RWPE2 (cell line): Measurements from ENCODE around the gene LARGE1.

ENCODE experiments used
- ATAC-seq: fragments of 200-7000 bp; cut with Tn5 transposase; 3 replicates; pipeline ENCODE4 v1.9.1; 2021; ENCODE audit warnings: low read depth
- DNase-seq: peaks from one replicate; pipeline ENCODE4 v3.0.0-alpha.2; 2020; ENCODE audit warnings: low spot score
- H3K27ac ChIP-seq: fragments of 450-650 bp; 2 replicates; pipeline ENCODE4 v1.5.1; 2017; ENCODE audit warnings: mild to moderate bottlenecking; ENCODE audit not compliant: poor library complexity, severe bottlenecking
- H3K27me3 ChIP-seq: fragments of 250-450 bp; sonication (Bioruptor Pico); 2 replicates; pipeline ENCODE4 v1.5.1; 2021; ENCODE audit warnings: mild to moderate bottlenecking, moderate library complexity; ENCODE audit not compliant: insufficient read depth, poor library complexity, severe bottlenecking
- H3K36me3 ChIP-seq: fragments of 250-450 bp; sonication (Bioruptor Pico); 2 replicates; pipeline ENCODE4 v1.5.1; 2020; ENCODE audit warnings: low read depth, mild to moderate bottlenecking, moderate library complexity
- H3K4me1 ChIP-seq: fragments of 250-450 bp; sonication (Bioruptor Pico); 2 replicates; pipeline ENCODE4 v1.5.1; 2021; ENCODE audit warnings: mild to moderate bottlenecking, moderate library complexity; ENCODE audit not compliant: insufficient read depth, poor library complexity, severe bottlenecking
- H3K4me3 ChIP-seq: fragments of 250-450 bp; sonication (Bioruptor Pico); 2 replicates; pipeline ENCODE4 v1.5.1; 2021; ENCODE audit warnings: mild to moderate bottlenecking, moderate library complexity; ENCODE audit not compliant: severe bottlenecking
- H3K9me3 ChIP-seq: fragments of 250-450 bp; sonication (Bioruptor Pico); 2 replicates; pipeline ENCODE4 v1.5.1; 2021; ENCODE audit warnings: mild to moderate bottlenecking, moderate library complexity; ENCODE audit not compliant: severe bottlenecking
- CTCF ChIP-seq: fragments of 450-650 bp; IDR thresholded peaks from one replicate; pipeline ENCODE4 v1.5.1; 2017; ENCODE audit warnings: mild to moderate bottlenecking, moderate library complexity; ENCODE audit not compliant: poor library complexity, severe bottlenecking

The LARGE1 gene

DNA sequence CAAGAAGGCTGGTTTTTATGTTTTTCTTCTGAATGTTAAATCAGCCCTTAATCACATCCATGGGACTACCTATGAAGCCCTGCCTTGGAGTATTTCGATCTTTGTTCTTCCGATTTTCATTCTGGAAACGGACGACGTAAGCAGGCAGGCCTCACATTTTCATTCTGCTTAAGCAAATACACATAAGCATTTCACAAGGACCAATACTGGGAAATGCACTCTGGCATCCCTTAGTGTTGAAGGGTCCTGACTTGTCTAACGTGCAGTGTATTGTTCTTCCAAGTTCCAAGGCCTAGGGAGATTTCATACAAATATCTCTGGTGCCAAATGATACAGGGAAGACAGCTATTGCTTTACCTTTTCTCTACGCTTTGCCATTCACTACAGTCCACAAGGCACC, 143.8 kb downstream of the LARGE1 start:
- Histone ChIP-seq H3K27me3 (no peaks in the 10 kb centered on the region), H3K4me1 (no peaks in the 10 kb centered on the region), H3K9me3 (no peaks in the 10 kb centered on the region), H3K27ac (no peak overlapping the region), H3K4me3 (no peak overlapping the region), H3K36me3 (no peaks in the 10 kb centered on the region)
- DNase-seq: no peak
- no peak for TF ChIP-seq CTCF
- ATAC-seq: no peak

DNA sequence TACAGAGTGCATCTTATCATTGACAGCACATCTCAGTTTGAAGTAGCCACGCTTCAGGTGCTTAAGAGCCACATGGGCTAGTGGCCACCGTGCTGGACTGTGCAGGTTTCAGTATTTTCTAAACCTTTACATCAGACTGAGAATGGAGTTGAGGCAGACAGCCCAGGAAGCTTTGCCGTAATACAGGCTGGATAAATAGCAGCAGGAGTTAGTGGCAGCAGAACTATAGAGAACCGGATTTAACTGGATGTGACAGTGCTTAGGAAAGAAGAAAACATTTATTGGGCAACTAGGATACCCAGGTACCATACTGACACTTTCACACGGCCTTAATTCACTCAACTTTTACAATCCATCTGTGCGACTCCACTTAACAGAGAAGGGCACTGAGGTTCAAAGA, 145.5 kb downstream of the LARGE1 start:
- ATAC-seq: no peak
- Histone ChIP-seq H3K36me3 (no peaks in the 10 kb centered on the region), H3K4me3 (no peak overlapping the region), H3K4me1 (no peaks in the 10 kb centered on the region), H3K9me3 (no peaks in the 10 kb centered on the region), H3K27me3 (no peaks in the 10 kb centered on the region), H3K27ac (no peak overlapping the region)
- no peak for TF ChIP-seq CTCF
- DNase-seq: no peak

DNA sequence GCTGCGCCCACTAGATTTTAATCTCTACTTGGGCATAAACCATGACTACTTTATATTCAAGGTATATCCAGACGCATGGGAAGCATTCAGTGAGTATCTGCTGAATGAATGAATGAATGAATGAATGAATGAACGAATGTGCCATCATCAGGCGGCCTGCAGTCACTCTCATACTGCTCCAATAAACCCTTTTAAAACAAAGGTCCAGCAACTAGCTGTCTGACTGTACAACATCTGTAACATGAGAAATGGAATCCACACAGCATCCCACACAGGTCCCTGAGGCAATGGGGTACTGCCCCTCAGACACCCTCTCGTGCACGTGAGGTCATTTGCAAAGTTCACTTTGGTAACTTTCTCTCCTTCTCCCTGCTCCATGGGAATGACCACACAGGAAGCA, 147.5 kb downstream of the LARGE1 start:
- TF ChIP-seq CTCF: no peak
- Histone ChIP-seq H3K27me3 (no peaks in the 10 kb centered on the region), H3K27ac (no peak overlapping the region), H3K4me3 (no peak overlapping the region), H3K4me1 (no peaks in the 10 kb centered on the region), H3K9me3 (no peaks in the 10 kb centered on the region), H3K36me3 (no peaks in the 10 kb centered on the region)
- DNase-seq: no peak
- ATAC-seq: no peak

DNA sequence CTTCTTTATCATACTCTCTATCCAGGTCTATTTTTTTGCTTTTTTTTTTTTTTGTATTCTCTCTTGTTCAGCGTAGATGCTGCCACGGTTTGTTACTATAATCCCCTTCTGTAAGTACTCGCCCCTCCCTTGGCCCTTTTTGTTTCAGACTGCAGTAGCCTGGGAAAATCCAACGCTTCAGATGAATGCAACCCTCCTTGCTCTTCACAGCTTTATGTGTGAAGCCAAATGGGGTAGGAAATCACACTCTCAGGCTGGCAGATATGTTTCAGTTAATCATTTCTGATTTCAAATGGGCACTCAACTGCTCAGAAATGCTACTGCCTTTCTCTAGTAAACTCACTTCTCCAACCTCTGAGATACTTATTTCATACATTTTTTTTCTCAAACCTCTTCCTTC, 149.1 kb downstream of the LARGE1 start:
- ATAC-seq (no peak), DNase-seq (no peak)
- H3K27me3 ChIP-seq: no peaks in the 10 kb centered on the region
- no peaks in the 10 kb centered on the region for H3K4me1 ChIP-seq
- TF ChIP-seq CTCF: no peak
- no peaks in the 10 kb centered on the region for H3K9me3 ChIP-seq
- no peaks in the 10 kb centered on the region for H3K36me3 ChIP-seq
- H3K4me3 ChIP-seq: no peak overlapping the region
- no peak overlapping the region for H3K27ac ChIP-seq

DNA sequence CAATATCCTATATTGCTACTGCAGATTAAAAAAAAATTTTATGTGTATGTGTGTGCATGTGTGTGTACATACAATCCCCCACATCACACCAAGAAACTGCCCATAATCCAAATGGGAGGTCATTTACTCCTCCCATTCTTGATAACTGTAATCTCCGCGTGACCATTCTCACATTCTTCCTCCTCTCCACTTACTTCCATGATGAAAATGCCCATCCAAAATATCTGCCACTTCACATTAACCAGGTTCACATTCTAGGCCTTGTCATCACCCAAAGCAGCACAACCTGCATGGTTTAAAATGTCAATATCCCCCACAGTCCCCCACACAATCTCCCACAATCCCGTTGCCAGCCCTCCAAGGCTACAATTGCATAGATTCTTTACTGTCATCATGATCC, 149.6 kb downstream of the LARGE1 start:
- TF ChIP-seq CTCF: no peak
- no peaks in the 10 kb centered on the region for H3K9me3 ChIP-seq
- H3K36me3 ChIP-seq: no peaks in the 10 kb centered on the region
- H3K27ac ChIP-seq: no peak overlapping the region
- H3K4me3 ChIP-seq: no peak overlapping the region
- no peaks in the 10 kb centered on the region for H3K4me1 ChIP-seq
- no peak for DNase-seq
- no peaks in the 10 kb centered on the region for H3K27me3 ChIP-seq
- ATAC-seq: no peak
